KBM-7 (cell line): ENCODE measurements around the gene PRPSAP1.

Experiments
- DNase-seq: peaks from one replicate; pipeline ENCODE4 v3.0.0-alpha.2; 2015
- in situ Hi-C: fragments of 300-500 bp; cut with MboI; formaldehyde crosslinking; loops from 2 replicates; pipeline ENCODE4 v1.14.3; 2020; ENCODE audit warnings: low sequenced_read_pairs, low pct_unique_long_range_greater_than_20kb, mixed read lengths

Gene PRPSAP1

DNA sequence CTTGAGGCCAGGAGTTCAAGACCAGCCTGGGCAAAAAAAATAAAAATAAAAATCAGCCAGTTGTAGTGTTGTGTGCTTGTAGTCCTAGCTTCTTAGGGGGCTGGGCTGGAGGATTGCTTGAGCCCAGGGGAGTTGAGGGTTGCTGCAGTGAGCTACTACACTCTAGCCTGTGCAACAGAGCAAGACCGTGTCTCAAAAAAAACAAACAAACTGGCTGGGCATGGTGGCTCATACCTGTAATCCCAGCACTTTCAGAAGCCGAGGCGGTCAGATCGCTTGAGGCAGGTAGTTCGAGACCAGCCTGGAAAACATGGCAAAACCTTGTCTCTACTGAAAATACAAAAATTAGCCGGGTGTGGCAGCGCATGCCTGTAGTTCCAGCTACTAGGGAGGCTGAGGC, 93.5 kb downstream of the PRPSAP1 start:
- in situ Hi-C loops, result no loop called here
- DNase-seq, result no peak
